ENCODE measurements around the gene CHAMP1. TPM values are rescaled to one million over a fixed set of nuclear protein-coding genes. Genes with fewer than 3 reads are reported as not detected.

The CHAMP1 gene
- total and polyA plus RNA-seq, 2 of the 13 experiments (the other 11 are each of a cell fraction or from before 2014, with no cell fraction given), result 8.4 to 9.7 TPM

GRCh38 chr13:114282041-114282670 is 32.1 kb upstream of the CHAMP1 start (continued):
- TF ChIP-seq ARID4A (CRISPR knock-in tag; IDR thresholded peaks at IDR 0.05; ENCODE audit: borderline replicate concordance), result peak; percentile 10; the same call in 1 of the 2 replicates
- TF ChIP-seq FOSL2 (CRISPR knock-in tag; IDR thresholded peaks at IDR 0.05), result peak; percentile 15; the same call in 1 of the 2 replicates
- no peak for TF ChIP-seq POGZ (CRISPR knock-in tag; IDR thresholded peaks at IDR 0.05)
- no peak for TF ChIP-seq RBFOX2 (IDR thresholded peaks at IDR 0.05; ENCODE audit: low read depth, low read length)
- TF ChIP-seq PHF8 (CRISPR knock-in tag; IDR thresholded peaks at IDR 0.05), result peak; percentile 11
- TF ChIP-seq CHD2 (IDR thresholded peaks at IDR 0.05; ENCODE audit: low read depth, low read length), result no peak
- peak; percentile 68 for TF ChIP-seq AGO2 (optimal IDR thresholded peaks at IDR 0.05; ENCODE audit: low read depth, low read length)
- TF ChIP-seq MXD1 (CRISPR knock-in tag; IDR thresholded peaks at IDR 0.05), result 0 out of 2 replicates have a peak, but pooled peaks have one; percentile 13
- TF ChIP-seq JARID2 (CRISPR knock-in tag; IDR thresholded peaks at IDR 0.05; ENCODE audit: insufficient replicate concordance), result no peak
- no peak for TF ChIP-seq XBP1 (CRISPR knock-in tag; IDR thresholded peaks at IDR 0.05)
- TF ChIP-seq MLXIP (CRISPR knock-in tag; IDR thresholded peaks at IDR 0.05; ENCODE audit: borderline replicate concordance), result no peak
- no peak for TF ChIP-seq MTF1 (CRISPR knock-in tag; IDR thresholded peaks at IDR 0.05)
- TF ChIP-seq HDAC1 (CRISPR knock-in tag; IDR thresholded peaks at IDR 0.05), result peak; percentile 17; the same call in 1 of the 2 replicates
- no peak for TF ChIP-seq ATF7 (IDR thresholded peaks at IDR 0.05)
- no peak for TF ChIP-seq ATF7 (CRISPR knock-in tag; IDR thresholded peaks at IDR 0.05)
- no peak for TF ChIP-seq MIXL1 (CRISPR knock-in tag; IDR thresholded peaks at IDR 0.05)
- TF ChIP-seq ZSCAN9 (CRISPR knock-in tag; IDR thresholded peaks at IDR 0.05; ENCODE audit: borderline replicate concordance), result no peak
